Activated B cell treated with CpG ODN at 0.5 μM for 24 hours (primary cell): Measurements from ENCODE around the gene PPM1G. TPM values are rescaled to one million over a fixed set of nuclear protein-coding genes. Genes with fewer than 3 reads are reported as not detected.
A peak's percentile ranks its signal among the peaks of the same experiment; 100 is the strongest.

Experiments
- ATAC-seq: fragments of 200-7000 bp; cut with Tn5 transposase; one replicate; pipeline ENCODE4 v1.10.0; 2021; ENCODE audit warnings: low read depth, mild to moderate bottlenecking, moderate library complexity
- CTCF ChIA-PET: fragments of 350-600 bp; sonication (Branson Sonifier 250); formaldehyde crosslinking; loops from one replicate; lab custom pipeline; 2021; ENCODE audit warnings: antibody characterized with exemption; lab: Charles Lee
- POLR2A ChIA-PET: fragments of 350-600 bp; sonication (Branson Sonifier 250); formaldehyde crosslinking; loops from one replicate; lab custom pipeline; 2021; ENCODE audit warnings: antibody characterized with exemption; lab: Charles Lee
- DNase-seq: peaks from one replicate; pipeline ENCODE4 v3.0.0; 2022
- H3K27ac Mint-ChIP-seq: one replicate; pipeline ENCODE4 v1.8.0; 2020; ENCODE audit warnings: mixed read lengths
- H3K27me3 Mint-ChIP-seq: one replicate; pipeline ENCODE4 v1.8.0; 2021; ENCODE audit warnings: mixed read lengths
- H3K36me3 Mint-ChIP-seq: one replicate; pipeline ENCODE4 v1.8.0; 2021; ENCODE audit warnings: low read depth, mixed read lengths
- H3K4me1 Mint-ChIP-seq: one replicate; pipeline ENCODE4 v1.8.0; 2021; ENCODE audit warnings: mixed read lengths
- H3K4me3 Mint-ChIP-seq: one replicate; pipeline ENCODE4 v1.8.0; 2020; ENCODE audit warnings: mild to moderate bottlenecking, mixed read lengths
- H3K9me3 Mint-ChIP-seq: one replicate; pipeline ENCODE4 v1.8.0; 2020; ENCODE audit warnings: mixed read lengths
- intact Hi-C: fragments of 100-400 bp; cut with micrococcal nuclease; formaldehyde crosslinking; loops from one replicate; pipeline ENCODE4 v1.15.1; 2024
- total RNA-seq: library from RNA; stranded (reverse); gene quantifications from 2 replicates; pipeline ENCODE4 v1.2.3, GENCODE V29; 2022
- TF ChIP-seq, protein P1 (sequence below): fragments of 200-600 bp; IDR thresholded peaks from one replicate; pipeline ENCODE4 v1.8.0; 2022; ENCODE audit warnings: antibody characterized with exemption, mild to moderate bottlenecking

The PPM1G gene
- total RNA-seq, 1 donor from 2014 or later: 74.7 TPM

DNA sequence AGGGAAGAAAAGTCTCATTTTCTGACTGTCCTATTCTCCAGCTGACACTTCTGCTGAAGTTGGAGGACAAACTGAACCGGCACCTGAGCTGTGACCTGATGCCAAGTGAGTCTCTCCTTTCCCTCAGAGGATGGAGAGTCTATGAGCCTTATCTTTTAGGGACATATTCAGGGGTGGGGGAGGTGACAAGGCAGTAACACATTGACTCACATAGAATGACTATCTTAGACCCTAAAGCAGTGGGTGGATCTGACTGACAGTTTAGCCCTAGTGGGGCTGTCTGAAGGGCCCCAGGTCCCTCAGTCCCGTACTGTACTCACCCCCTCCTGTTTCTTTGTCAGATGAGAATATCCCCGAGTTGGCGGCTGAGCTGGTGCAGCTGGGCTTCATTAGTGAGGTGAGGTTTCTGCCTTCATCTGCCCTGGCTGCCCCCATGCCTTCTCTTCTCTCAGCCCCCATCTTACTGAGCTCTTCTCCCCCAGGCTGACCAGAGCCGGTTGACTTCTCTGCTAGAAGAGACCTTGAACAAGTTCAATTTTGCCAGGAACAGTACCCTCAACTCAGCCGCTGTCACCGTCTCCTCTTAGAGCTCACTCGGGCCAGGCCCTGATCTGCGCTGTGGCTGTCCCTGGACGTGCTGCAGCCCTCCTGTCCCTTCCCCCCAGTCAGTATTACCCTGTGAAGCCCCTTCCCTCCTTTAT lies 32.0 kb upstream of the PPM1G start:
- H3K9me3 Mint-ChIP-seq: no peaks in the 10 kb centered on the region
- ChIA-PET POLR2A (no interaction called here), CTCF (no interaction called here)
- TF ChIP-seq, protein P1, sequence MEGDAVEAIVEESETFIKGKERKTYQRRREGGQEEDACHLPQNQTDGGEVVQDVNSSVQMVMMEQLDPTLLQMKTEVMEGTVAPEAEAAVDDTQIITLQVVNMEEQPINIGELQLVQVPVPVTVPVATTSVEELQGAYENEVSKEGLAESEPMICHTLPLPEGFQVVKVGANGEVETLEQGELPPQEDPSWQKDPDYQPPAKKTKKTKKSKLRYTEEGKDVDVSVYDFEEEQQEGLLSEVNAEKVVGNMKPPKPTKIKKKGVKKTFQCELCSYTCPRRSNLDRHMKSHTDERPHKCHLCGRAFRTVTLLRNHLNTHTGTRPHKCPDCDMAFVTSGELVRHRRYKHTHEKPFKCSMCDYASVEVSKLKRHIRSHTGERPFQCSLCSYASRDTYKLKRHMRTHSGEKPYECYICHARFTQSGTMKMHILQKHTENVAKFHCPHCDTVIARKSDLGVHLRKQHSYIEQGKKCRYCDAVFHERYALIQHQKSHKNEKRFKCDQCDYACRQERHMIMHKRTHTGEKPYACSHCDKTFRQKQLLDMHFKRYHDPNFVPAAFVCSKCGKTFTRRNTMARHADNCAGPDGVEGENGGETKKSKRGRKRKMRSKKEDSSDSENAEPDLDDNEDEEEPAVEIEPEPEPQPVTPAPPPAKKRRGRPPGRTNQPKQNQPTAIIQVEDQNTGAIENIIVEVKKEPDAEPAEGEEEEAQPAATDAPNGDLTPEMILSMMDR: no peak
- ATAC-seq (no peak), DNase-seq (no peak)
- peaks cover 68% of the 10 kb centered on the region for H3K36me3 Mint-ChIP-seq
- peak overlapping the region; percentile 30 for H3K27ac Mint-ChIP-seq
- intact Hi-C loops: loop anchor here (5.0 kb wide), 2 partner anchors 46 to 69 kb away; partner anchors contain the start of genes EIF2B4, IFT172 and SNX17
- H3K4me3 Mint-ChIP-seq: no peak overlapping the region
- H3K4me1 Mint-ChIP-seq: peaks cover 13% of the 10 kb centered on the region
- no peaks in the 10 kb centered on the region for H3K27me3 Mint-ChIP-seq

DNA sequence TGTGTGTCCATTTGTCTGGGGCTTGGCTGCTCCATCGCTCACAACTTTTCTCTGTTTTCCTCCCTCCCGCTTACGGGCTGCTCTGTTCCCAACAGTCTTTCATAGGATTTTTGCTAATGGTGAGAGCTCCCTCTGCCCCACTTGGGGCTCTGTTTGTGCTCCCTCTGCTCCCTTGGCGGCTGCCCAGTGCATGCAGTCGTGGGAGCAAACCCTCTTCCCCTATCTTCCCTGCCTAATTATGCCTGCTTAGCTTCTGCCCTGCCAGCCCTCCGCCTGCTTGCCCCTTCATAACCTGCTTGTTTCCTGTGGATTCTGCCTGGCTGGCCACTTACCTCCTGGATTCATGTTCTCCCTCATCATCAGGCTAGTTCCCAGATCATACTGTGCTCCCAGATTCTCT lies 26.2 kb upstream of the PPM1G start:
- no peak overlapping the region for H3K27ac Mint-ChIP-seq
- intact Hi-C loops: no loop called here
- H3K9me3 Mint-ChIP-seq: no peaks in the 10 kb centered on the region
- DNase-seq: no peak
- H3K27me3 Mint-ChIP-seq: no peaks in the 10 kb centered on the region
- ChIA-PET POLR2A (no interaction called here), CTCF (no interaction called here)
- peaks cover 22% of the 10 kb centered on the region for H3K4me1 Mint-ChIP-seq
- H3K4me3 Mint-ChIP-seq: no peak overlapping the region
- peaks cover 80% of the 10 kb centered on the region for H3K36me3 Mint-ChIP-seq
- TF ChIP-seq, protein P1: no peak
- ATAC-seq: no peak

DNA sequence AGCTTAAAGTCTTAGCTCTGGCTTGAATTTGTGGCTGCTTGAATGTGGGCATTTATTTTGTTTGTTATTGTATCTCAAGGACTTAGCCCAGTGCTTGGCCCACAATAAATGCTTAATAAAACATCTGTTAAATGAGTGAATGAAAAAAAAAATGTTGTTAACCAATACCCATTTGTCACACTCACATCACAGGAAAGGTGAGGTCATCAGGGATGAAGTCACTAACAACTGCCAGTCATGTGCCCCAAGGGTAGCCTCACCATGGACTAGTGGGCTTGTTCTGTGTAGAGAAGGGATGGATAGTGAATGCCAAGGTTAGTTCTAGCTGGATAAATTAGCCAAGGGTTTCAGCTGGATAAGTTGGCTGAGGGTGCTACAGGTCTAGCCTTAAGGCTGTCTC lies 22.0 kb upstream of the PPM1G start:
- Mint-ChIP-seq H3K4me3 (peak overlapping the region; percentile 7), H3K9me3 (no peaks in the 10 kb centered on the region), H3K4me1 (peaks cover 50% of the 10 kb centered on the region), H3K27me3 (no peaks in the 10 kb centered on the region), H3K36me3 (peaks cover 49% of the 10 kb centered on the region), H3K27ac (peak overlapping the region; percentile 46)
- DNase-seq (no peak), ATAC-seq (no peak)
- intact Hi-C loops: no loop called here
- POLR2A ChIA-PET: interaction anchor here (1.5 to 4.2 kb wide), 2 partner anchors 23 to 61 kb away, joined by 5 to 54 read pairs; partner anchors contain the start of genes EIF2B4, PPM1G and SNX17
- CTCF ChIA-PET: no interaction called here
- TF ChIP-seq, protein P1: no peak

GRCh38 chr2:27428978-27429541 lies 19.7 kb upstream of the PPM1G start:
- Mint-ChIP-seq H3K9me3 (no peaks in the 10 kb centered on the region), H3K27me3 (no peaks in the 10 kb centered on the region), H3K27ac (peak overlapping the region; percentile 90), H3K4me1 (peaks cover 50% of the 10 kb centered on the region), H3K4me3 (peak overlapping the region; percentile 98), H3K36me3 (peaks cover 26% of the 10 kb centered on the region)
- intact Hi-C loops: loop anchor here (1.0 to 5.0 kb wide), 10 partner anchors 13 to 963 kb away; partner anchors contain the start of genes EIF2B4, FOSL2, GTF3C2 and IFT172
- ATAC-seq (peak; percentile 76), DNase-seq (peak; percentile 75)
- ChIA-PET CTCF (interaction anchor here (1.2 to 3.5 kb wide), 3 partner anchors 19 to 254 kb away, joined by 4 to 15 read pairs (median 4); partner anchors contain the start of gene PPM1G), POLR2A (interaction anchor here (0.5 to 4.2 kb wide), 14 partner anchors 11 to 1010 kb away, joined by 3 to 54 read pairs (median 6); partner anchors contain the start of genes ATRAID, GTF3C2, MPV17 and OST4)
- TF ChIP-seq, protein P1: no peak
